HepG2 (cell line): ENCODE measurements around the gene WDR47. TPM values are rescaled to one million over a fixed set of nuclear protein-coding genes. Genes with fewer than 3 reads are reported as not detected.

Experiments
- ATAC-seq: fragments of 200-7000 bp; cut with Tn5 transposase; 3 replicates; pipeline ENCODE4 v1.9.1; 2020; ENCODE audit warnings: mild to moderate bottlenecking, moderate library complexity
- BruUV-seq: library from RNA; stranded (reverse); fragments of 400-500 nt; replicated peaks from 2 replicates; lab custom pipeline; 2021; lab: Mats Ljungman, UMichigan
- CTCF ChIA-PET: fragments of 300-600 bp; formaldehyde crosslinking; extraction: SDS; loops from one replicate; lab custom pipeline; 2021; ENCODE audit warnings: low total read pairs, inconsistent platforms, low intra/inter-chr PET ratio; lab: Yijun Ruan, JAX
- POLR2A ChIA-PET: fragments of 350-600 bp; sonication (Branson Sonifier 250); formaldehyde crosslinking; loops from one replicate; lab custom pipeline; 2020; ENCODE audit warnings: antibody characterized with exemption, inconsistent platforms; lab: Yijun Ruan, JAX
- DNase-seq: peaks from one replicate; pipeline ENCODE4 v3.0.0-alpha.2; 2015; ENCODE audit warnings: low spot score
- FAIRE-seq: peaks from 3 replicates; lab custom pipeline; 2011; peaks lifted over from hg19 to GRCh38; lab: Jason Lieb, UNC
- H2AFZ ChIP-seq: one replicate; pipeline ENCODE4 v1.6.1; 2011; ENCODE audit warnings: low read length, inconsistent platforms
- H3K27ac ChIP-seq: fragments of 300-600 bp; 3 replicates; pipeline ENCODE4 v1.8.0; 2011; ENCODE audit warnings: mixed run types, mild to moderate bottlenecking, mixed read lengths, low read length, inconsistent platforms; ENCODE audit not compliant: insufficient read depth; ENCODE audit errors: extremely low read length
- H3K27me3 ChIP-seq, 2 experiments: fragments of 200-600 bp in 1 of 2; 2 replicates in 1 of 2; 3 replicates in 1 of 2; pipeline versions ENCODE4 v1.6.0 to v1.8.0; 2011; ENCODE audit warnings: low read length in 2 of 2, mild to moderate bottlenecking in 2 of 2, moderate library complexity in 2 of 2, inconsistent platforms in 1 of 2; ENCODE audit not compliant: insufficient read depth in 2 of 2, control insufficient read depth in 1 of 2
- H3K36me3 ChIP-seq, 2 experiments: fragments of 200-600 bp in 1 of 2; replicated peaks in 1 of 2; 2 replicates in 1 of 2; 3 replicates in 1 of 2; pipeline versions ENCODE4 v1.5.1 to v1.8.0; 2011; ENCODE audit warnings: low read length in 2 of 2, inconsistent platforms in 1 of 2; ENCODE audit not compliant: insufficient read depth in 2 of 2, control insufficient read depth in 1 of 2
- H3K4me1 ChIP-seq: 2 replicates; pipeline ENCODE4 v1.5.1; 2012; ENCODE audit warnings: low read length, inconsistent platforms; ENCODE audit not compliant: insufficient read depth
- H3K4me2 ChIP-seq: 2 replicates; pipeline ENCODE4 v1.6.0; 2011; ENCODE audit warnings: low read depth, low read length, inconsistent platforms
- H3K4me3 ChIP-seq, 3 experiments: fragments of 200-600 bp in 1 of 3; sonication (generic), shearing (Covaris generic) in 1 of 3; replicated peaks in 1 of 3; 2 replicates each; pipeline ENCODE4 v1.5.1; 2011 to 2016; ENCODE audit warnings: low read length in 3 of 3, inconsistent platforms in 2 of 3, low read depth in 2 of 3, mild to moderate bottlenecking in 2 of 3, control low read depth in 1 of 3, mixed read lengths in 1 of 3; ENCODE audit not compliant: insufficient read depth in 1 of 3
- H3K79me2 ChIP-seq: one replicate; pipeline ENCODE4 v1.6.1; 2011; ENCODE audit warnings: low read length, inconsistent platforms; ENCODE audit not compliant: insufficient read depth
- H3K9ac ChIP-seq: 2 replicates; pipeline ENCODE4 v1.6.0; 2011; ENCODE audit warnings: mild to moderate bottlenecking, low read depth, low read length, inconsistent platforms; ENCODE audit not compliant: insufficient read depth
- H3K9me3 ChIP-seq: 2 replicates; pipeline ENCODE4 v1.5.1; 2012; ENCODE audit warnings: mild to moderate bottlenecking, low read length
- H4K20me1 ChIP-seq: 2 replicates; pipeline ENCODE4 v1.6.0; 2011; ENCODE audit warnings: inconsistent platforms, mild to moderate bottlenecking, low read length, moderate library complexity; ENCODE audit not compliant: insufficient read depth
- HOXA3 ChIP-seq: sonication (generic); formaldehyde crosslinking; IDR thresholded peaks from 2 replicates; pipeline ENCODE4 v1.5.0; 2020; ENCODE audit warnings: missing genetic modification reagents
- IRF1 ChIP-seq: sonication (generic); formaldehyde crosslinking; IDR thresholded peaks from 2 replicates; pipeline ENCODE4 v1.4.0; 2020; ENCODE audit warnings: low read depth, mild to moderate bottlenecking, missing genetic modification reagents
- ZNF180 ChIP-seq: sonication (generic); formaldehyde crosslinking; IDR thresholded peaks from 2 replicates; pipeline ENCODE4 v1.4.0; 2020; ENCODE audit warnings: low read depth, missing genetic modification reagents, borderline replicate concordance
- ZNF33B ChIP-seq: sonication (generic); formaldehyde crosslinking; IDR thresholded peaks from 2 replicates; pipeline ENCODE4 v1.5.1; 2020; ENCODE audit warnings: mild to moderate bottlenecking, missing genetic modification reagents
- ZNF512 ChIP-seq: sonication (generic); formaldehyde crosslinking; IDR thresholded peaks from 2 replicates; pipeline ENCODE4 v1.4.0; 2020; ENCODE audit warnings: mild to moderate bottlenecking, missing genetic modification reagents
- WGBS: methylation state at CpG from one replicate; pipeline ENCODE4 v1.1.6; 2017; ENCODE audit warnings: low lambda C conversion rate; 5-methylcytosine and 5-hydroxymethylcytosine counted together
- in situ Hi-C: cut with HindIII; loops from 2 replicates; pipeline ENCODE4 v1.10.0; 2017; ENCODE audit warnings: low pct_unique_long_range_greater_than_20kb; ENCODE audit not compliant: extremely low pct_ligation_motif_present
- intact Hi-C: fragments of 100-400 bp; cut with micrococcal nuclease; formaldehyde crosslinking; loops from one replicate; pipeline ENCODE4 v1.10.0; 2022; ENCODE audit not compliant: unreplicated experiment
- polyA plus RNA-seq, 8 experiments: library from polyadenylated mRNA; depleted of rRNA in 3 of 8; stranded (reverse) in 7 of 8; unstranded in 1 of 8; fragments of >200 nt; fragmentation: Illumina TruSeq in 4 of 8; extraction: Trizol in 4 of 8; gene quantifications; 2 replicates each; pipeline versions ENCODE4 v1.2.1 to v1.2.3, GENCODE V29; 2011 to 2016; ENCODE audit warnings: low read depth in 4 of 8, missing spikeins in 1 of 8, mixed read lengths in 1 of 8; ENCODE audit not compliant: insufficient read depth in 1 of 8
- total RNA-seq, 5 experiments: library from RNA; depleted of rRNA; stranded (reverse); fragments of >200 nt; fragmentation: Illumina TruSeq; extraction: Trizol; gene quantifications; 2 replicates each; pipeline ENCODE4 v1.2.3, GENCODE V29; 2016; ENCODE audit warnings: low read depth in 1 of 5

The WDR47 gene
- total and polyA plus RNA-seq, 2 of the 13 experiments (the other 11 are each of a cell fraction or from before 2014, with no cell fraction given) = 4.3 to 5.9 TPM

- ChIA-PET POLR2A (interaction anchor here (0.6 kb wide), 1 partner anchor 87 kb away, joined by 4 read pairs; no protein-coding TSS in a partner anchor), CTCF (no interaction called here)
- no peak overlapping the region for H3K4me3 ChIP-seq
- H3K79me2 ChIP-seq = peaks cover 15% of the 10 kb centered on the region
- no peaks in the 10 kb centered on the region for H3K9me3 ChIP-seq
- H3K4me1 ChIP-seq = no peaks in the 10 kb centered on the region
- intact Hi-C loops (no loop called here), in situ Hi-C loops (no loop called here)
- no peak overlapping the region for H3K4me2 ChIP-seq
- DNase-seq (no peak), FAIRE-seq (no peak), ATAC-seq (no peak)
- BruUV-seq = no TSS peak
- no peaks in the 10 kb centered on the region for H3K27me3 ChIP-seq
- H3K27ac ChIP-seq = no peak overlapping the region
- no peak overlapping the region for H3K9ac ChIP-seq
- 95% methylated on average over 6 of the region's 6 CpGs for WGBS
- H4K20me1 ChIP-seq = 0 out of 2 replicates have a peak, but pooled peaks cover 5% of the 10 kb centered on the region
- H2AFZ ChIP-seq = no peak overlapping the region
- TF ChIP-seq ZNF180 (CRISPR knock-in tag) (no peak), ZNF512 (CRISPR knock-in tag) (no peak), HOXA3 (CRISPR knock-in tag) (no peak), ZNF33B (CRISPR knock-in tag) (no peak), IRF1 (CRISPR knock-in tag) (no peak)
- TF ChIP-seq, all 625 proteins: peak for 0
- H3K36me3 ChIP-seq = peaks cover 5 to 44% of the 10 kb centered on the region in 2 experiments; a peak in 4 of 5 replicates
Measured at GRCh38 chr1:108947871-108948525, 93.9 kb downstream of the WDR47 start.
